HG02610 (cell line): Measurements from ENCODE around the gene GMPPB.
"Not testable (repeated sequence)": the region's sequence is repeated elsewhere in the genome, so short reads cannot be mapped to it uniquely, and the experiment has no call there.

Experiments used
- ATAC-seq: cut with Tn5 transposase; IDR thresholded peaks from one replicate; pipeline ENCODE4 v1.9.1; 2021; ENCODE audit warnings: mild to moderate bottlenecking, moderate library complexity; ENCODE audit not compliant: unreplicated experiment

GMPPB gene

GRCh38 chr3:49723628-49724551 lies at the start of gene GMPPB:
Gene GMPPB, minus strand, starts transcription at chr3:49723951. Its CDS starts 225 bp downstream, at chr3:49723726.
- peak; percentile 83 for ATAC-seq

- no peak for ATAC-seq
These were observed 49.0 kb upstream of the GMPPB start for GRCh38 chr3:49772703-49773102.

GRCh38 chr3:49771340-49771938 lies 47.7 kb upstream of the GMPPB start:
- no peak for ATAC-seq

GRCh38 chr3:49769926-49770325 lies 46.2 kb upstream of the GMPPB start:
- ATAC-seq: no peak

- ATAC-seq: no peak
These were observed 45.6 kb upstream of the GMPPB start for GRCh38 chr3:49769286-49769915.

- no peak for ATAC-seq
These were observed 40.2 kb upstream of the GMPPB start for GRCh38 chr3:49763981-49764380.

GRCh38 chr3:49761661-49762060 lies 37.9 kb upstream of the GMPPB start:
- ATAC-seq: no peak

GRCh38 chr3:49759226-49759625 lies 35.5 kb upstream of the GMPPB start:
- ATAC-seq: no peak

- ATAC-seq: no peak
These were observed 33.4 kb upstream of the GMPPB start for GRCh38 chr3:49757197-49757596.

- no peak for ATAC-seq
These were observed 32.3 kb upstream of the GMPPB start for GRCh38 chr3:49756036-49756435.

GRCh38 chr3:49754536-49754935 lies 30.8 kb upstream of the GMPPB start:
- no peak for ATAC-seq

- ATAC-seq: no peak
These were observed 27.8 kb upstream of the GMPPB start for GRCh38 chr3:49751501-49751900.

- ATAC-seq: no peak
These were observed 26.3 kb upstream of the GMPPB start for GRCh38 chr3:49750056-49750455.

- ATAC-seq: not testable (repeated sequence)
These were observed 25.1 kb upstream of the GMPPB start for GRCh38 chr3:49748874-49749273.

- no peak for ATAC-seq
These were observed 24.2 kb upstream of the GMPPB start for GRCh38 chr3:49747792-49748480.

GRCh38 chr3:49745986-49746385 lies 22.2 kb upstream of the GMPPB start:
- ATAC-seq: no peak

GRCh38 chr3:49740427-49740826 lies 16.7 kb upstream of the GMPPB start:
- no peak for ATAC-seq

- ATAC-seq: no peak
These were observed 14.4 kb upstream of the GMPPB start for GRCh38 chr3:49738067-49738713.

GRCh38 chr3:49734752-49735151 lies 11.0 kb upstream of the GMPPB start:
- no peak for ATAC-seq

- no peak for ATAC-seq
These were observed 9.8 kb upstream of the GMPPB start for GRCh38 chr3:49733551-49733950.

GRCh38 chr3:49732597-49732996 lies 8.8 kb upstream of the GMPPB start:
- no peak for ATAC-seq
